Stimulated activated CD4-positive, alpha-beta T cell treated with anti-CD3 and anti-CD28 coated beads, TNF-alpha, amount 100 ng/mL, for 4 hours (primary cell): ENCODE results near the gene XRCC6.
"Not testable (repeated sequence)": the region's sequence is repeated elsewhere in the genome, so short reads cannot be mapped to it uniquely, and the experiment has no call there.

ENCODE experiments used
- DNase-seq, 3 experiments: peaks; one replicate each; pipeline ENCODE4 v3.0.0-alpha.2; 2020; ENCODE audit warnings: low read depth in 3 of 3

Gene XRCC6

DNA sequence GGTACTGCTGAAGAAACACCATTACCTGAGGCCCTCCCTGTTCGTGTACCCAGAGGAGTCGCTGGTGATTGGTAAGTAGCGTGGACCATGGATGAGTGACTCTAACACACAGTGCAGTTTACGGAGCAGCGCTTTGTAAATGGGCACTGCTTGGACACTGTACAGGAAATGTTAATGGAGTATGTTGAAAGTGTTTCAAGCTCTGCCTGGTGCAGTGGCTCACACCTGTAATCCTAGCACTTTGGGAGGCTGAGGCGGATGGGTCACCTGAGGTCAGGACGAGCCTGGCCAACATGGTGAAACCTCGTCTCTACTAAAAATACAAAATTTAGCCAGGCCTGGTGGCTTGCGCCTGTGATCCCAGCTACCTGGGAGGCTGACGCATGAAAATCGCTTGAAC, 29.7 kb downstream of the XRCC6 start:
- DNase-seq: no peak

- DNase-seq: no peak
These were observed 33.2 kb downstream of the XRCC6 start for GRCh38 chr22:41654322-41654721.

GRCh38 chr22:41656556-41656955, 35.5 kb downstream of the XRCC6 start:
- DNase-seq: no peak

DNA sequence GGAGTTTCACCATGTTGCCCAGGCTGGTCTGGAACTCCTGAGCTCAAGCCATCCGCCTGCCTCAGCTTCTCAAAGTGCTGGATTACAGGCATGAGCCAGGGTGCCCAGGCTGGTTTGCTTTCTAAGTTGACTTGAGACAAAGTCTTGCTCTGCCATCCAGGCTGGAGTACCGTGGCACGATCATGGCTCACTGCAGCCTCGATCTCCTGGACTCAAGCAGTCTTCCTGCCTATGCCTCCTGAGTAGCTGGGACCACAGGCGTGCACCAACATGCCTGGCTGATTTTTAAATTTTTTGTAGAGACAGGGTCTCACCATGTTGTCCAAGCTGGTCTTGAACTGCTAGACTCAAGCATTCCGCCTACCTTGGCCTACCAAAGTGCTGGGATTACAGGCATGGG, 36.6 kb downstream of the XRCC6 start:
- DNase-seq: no peak

- DNase-seq: no peak
These were observed 37.8 kb downstream of the XRCC6 start for GRCh38 chr22:41658869-41659268.

DNA sequence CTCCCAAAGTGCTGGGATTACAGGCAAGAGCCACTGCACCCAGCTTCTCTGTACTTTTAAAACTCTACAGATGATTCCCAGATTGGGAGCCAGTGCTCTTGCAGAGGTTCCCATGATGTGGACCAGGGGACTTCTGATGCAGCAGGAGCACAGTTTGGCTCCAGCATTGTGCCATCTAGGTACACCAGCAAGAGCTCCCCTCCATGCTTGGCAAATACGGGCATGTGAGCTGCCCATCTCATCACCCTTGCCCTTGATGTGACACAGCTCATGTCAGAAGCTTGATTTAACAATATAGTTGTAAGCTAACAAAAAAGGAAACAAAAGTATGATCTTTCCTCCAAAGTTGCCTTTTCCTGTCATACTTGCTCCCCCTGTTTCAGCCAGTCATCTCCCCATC, 38.8 kb downstream of the XRCC6 start:
- DNase-seq: no peak

- DNase-seq: no peak
These were observed 39.3 kb downstream of the XRCC6 start for GRCh38 chr22:41660416-41660815.

GRCh38 chr22:41661088-41661487, 40.0 kb downstream of the XRCC6 start:
- DNase-seq: no peak

- DNase-seq: no peak
These were observed 40.6 kb downstream of the XRCC6 start for GRCh38 chr22:41661713-41662112.

- not testable (repeated sequence) for DNase-seq
These were observed 42.5 kb downstream of the XRCC6 start for GRCh38 chr22:41663594-41663993.

GRCh38 chr22:41664490-41664889, 43.4 kb downstream of the XRCC6 start:
- no peak for DNase-seq

DNA sequence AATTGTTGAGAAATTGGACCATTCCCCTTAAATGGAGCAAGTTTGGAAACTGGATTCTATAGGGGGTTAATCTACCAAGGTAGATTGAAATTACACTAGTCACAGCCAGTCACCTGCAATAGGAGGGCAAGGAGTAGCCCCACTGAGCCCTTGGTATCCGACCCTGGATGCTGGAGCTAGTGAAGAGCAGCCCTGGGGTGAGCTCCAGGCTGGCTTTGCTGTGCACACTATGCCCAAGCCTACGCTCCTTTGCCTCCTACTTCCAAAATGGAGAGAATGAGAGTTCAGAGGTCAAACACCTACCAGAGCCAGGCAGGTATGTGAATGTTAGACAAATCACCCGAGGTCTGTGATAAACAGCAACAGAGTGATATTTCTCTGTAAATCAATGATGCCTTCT, 43.9 kb downstream of the XRCC6 start:
- DNase-seq: no peak

- DNase-seq: no peak
These were observed 48.1 kb downstream of the XRCC6 start for GRCh38 chr22:41668971-41669911.

- DNase-seq: not testable (repeated sequence)
These were observed 51.0 kb downstream of the XRCC6 start for GRCh38 chr22:41672096-41672495.

DNA sequence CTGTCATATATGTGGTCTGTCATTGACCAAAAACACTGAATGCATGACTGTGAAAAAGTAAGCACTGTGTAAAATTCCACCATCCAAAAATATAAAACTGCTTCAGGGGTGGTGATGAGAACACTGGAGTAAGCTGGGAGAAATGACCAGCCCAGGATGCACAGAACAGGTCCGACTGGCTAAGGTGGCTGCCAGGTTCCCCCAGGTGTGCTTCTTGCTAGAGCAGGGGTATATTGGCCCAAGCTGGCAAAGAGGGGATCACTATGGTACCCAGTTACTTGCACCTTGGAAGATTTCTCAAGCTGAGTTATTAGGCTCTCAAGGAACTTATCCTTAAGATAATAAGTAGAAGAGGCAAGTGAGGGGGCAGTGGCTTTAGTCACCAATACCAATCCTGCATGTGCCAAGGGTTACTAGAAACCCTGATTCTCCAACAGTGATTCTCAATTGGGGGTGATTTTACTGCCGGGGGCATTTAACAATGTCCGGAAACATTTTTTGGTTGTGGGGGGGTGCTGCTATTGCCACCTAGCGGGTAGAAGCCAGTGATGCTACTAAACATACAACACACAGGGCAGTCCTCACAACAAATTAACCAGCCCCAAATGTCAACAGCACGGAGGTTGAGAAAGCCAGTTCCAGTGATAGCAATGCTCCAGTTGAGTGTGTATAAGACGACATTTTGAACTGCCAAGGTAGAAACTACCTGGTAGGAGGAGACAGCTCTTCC, 51.9 kb downstream of the XRCC6 start:
- no peak for DNase-seq

DNA sequence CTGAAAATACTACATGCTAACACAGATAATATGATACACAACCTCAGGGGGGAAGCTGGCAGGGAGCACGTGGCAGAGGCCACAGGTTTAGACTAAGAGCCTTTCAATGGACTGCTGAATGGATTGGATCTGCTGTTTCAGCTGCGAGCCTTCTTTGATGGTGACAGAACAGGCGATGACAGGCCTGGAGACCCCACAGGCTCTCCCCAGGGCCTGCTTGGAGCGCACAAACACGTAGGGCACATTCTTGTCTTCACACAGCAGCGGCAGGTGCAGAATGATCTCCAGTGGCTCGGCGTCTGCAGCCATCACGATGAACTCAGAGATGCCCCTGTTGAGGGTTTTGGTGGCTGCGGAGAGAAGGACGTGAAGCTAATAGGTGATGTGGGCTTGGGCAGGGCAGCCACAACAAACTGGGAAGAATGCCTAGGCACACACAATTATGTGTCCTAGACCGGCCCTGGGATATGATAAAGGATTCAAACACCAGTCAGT, 53.8 kb downstream of the XRCC6 start:
- no peak for DNase-seq

DNA sequence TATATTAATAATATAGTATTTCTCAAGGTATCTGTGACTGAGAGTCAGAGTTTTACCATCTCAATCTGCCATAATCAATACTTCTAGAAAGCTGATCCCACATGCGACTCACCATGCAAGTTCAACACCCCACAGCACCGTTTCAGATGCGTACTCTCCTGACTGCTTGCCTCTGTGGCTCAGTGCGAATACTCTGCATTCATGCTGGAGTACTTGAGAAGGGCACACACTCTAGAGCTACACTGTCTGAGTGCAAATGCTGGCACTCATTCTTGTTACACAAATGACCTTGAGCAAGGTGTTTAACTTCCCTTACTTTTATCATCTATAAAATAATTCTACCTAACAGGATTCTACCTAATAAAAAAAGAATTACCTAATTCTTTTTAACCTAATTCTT, 55.0 kb downstream of the XRCC6 start:
- no peak for DNase-seq

GRCh38 chr22:41681616-41682015, 60.5 kb downstream of the XRCC6 start:
- DNase-seq: no peak

- DNase-seq: peak; percentile 62 to 72 (median 72)
These were observed 61.1 kb downstream of the XRCC6 start for GRCh38 chr22:41682033-41682807.

DNA sequence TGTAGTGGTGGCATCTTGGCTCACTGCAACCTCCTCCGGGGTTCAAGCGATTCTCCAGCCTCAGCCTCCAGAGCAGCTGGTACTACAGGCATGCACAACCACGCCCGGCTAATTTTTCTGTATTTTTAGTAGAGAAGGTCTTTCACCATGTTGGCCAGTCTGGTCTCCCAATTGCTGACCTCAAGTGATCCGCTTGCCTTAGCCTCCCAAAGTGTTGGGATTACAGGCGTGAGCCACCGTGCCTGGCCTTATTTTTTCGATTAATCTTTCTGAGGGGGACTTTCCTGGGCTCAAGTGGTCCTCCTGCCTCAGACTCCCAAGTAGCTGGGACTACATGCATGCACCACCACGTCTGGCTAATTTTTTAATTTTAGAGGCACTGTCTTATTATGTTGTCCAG, 62.0 kb downstream of the XRCC6 start:
- no peak for DNase-seq

DNA sequence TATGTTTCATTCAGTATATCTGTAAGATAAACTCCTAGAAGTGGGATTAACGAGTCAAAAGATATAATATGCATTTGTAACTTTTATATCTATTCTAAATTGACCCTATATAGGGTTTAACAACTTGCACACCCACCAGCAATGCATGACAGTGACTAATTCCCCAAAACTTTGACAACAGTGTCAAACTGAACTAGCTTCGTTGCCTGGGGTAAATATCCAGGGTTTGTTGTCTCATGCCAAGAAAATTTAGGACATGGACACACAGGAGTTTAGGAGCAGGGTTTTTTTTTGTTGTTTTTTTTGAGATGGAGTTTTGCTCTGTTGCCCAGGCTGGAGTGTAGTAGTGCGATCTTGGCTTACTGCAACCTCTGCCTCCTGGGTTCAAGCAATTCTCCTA, 62.5 kb downstream of the XRCC6 start:
- DNase-seq: no peak

- no peak for DNase-seq
These were observed 63.1 kb downstream of the XRCC6 start for GRCh38 chr22:41684194-41684593.
